DMS 273 (cell line): ENCODE results near the gene NR1I3.
"Not testable (repeated sequence)": the region's sequence is repeated elsewhere in the genome, so short reads cannot be mapped to it uniquely, and the experiment has no call there.

Experiments used
- DNase-seq: peaks from one replicate; lab custom pipeline; 2025; ENCODE audit not compliant: unreplicated experiment; lab: John Stamatoyannopoulos, UW

Gene NR1I3

DNA sequence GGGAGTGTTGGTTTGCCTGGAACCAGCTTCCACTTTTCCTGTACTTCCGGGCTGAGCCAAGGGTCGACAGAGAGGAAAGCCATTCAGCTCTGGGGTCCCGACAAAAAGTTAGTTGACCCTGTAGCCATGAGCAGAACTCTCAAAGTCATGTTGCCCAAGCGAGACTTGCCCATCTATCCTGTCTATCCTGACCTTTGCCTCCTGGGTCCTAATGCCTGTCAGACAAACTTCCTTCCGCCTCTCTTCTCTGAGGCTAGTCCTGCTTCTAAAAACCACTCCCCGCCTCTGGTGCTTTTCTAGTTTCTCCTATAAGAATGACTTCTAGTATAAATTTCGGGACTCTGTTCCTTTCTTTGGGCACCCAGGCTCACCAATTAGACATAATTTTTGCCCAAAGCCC lies 12.8 kb upstream of the NR1I3 start:
- no peak for DNase-seq

- DNase-seq, result not testable (repeated sequence)
These were observed 12.1 kb upstream of the NR1I3 start for GRCh38 chr1:161250100-161250499.

DNA sequence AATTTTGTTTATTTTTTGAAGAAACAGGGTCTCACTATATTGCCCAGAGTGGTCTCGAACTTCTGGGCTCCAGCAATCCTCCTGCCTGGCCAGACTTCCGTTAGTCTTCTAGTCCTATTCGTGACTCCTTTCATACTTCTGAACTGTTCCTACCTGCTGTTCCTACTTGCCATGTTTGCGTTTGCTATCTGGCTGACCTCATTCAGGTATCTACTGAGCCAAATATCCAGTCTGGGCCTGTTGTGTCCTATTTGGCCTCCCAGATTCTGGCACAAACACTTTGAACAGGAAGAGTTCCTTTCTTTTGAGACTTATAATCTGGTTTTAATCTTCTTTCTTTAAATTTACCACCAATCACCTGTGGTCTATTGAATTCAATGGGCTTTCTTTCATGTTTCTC lies 6.9 kb upstream of the NR1I3 start:
- DNase-seq, result no peak

- no peak for DNase-seq
These were observed 4.3 kb upstream of the NR1I3 start for GRCh38 chr1:161242313-161242712.

GRCh38 chr1:161241682-161242081 lies 3.7 kb upstream of the NR1I3 start:
- DNase-seq, result no peak

DNA sequence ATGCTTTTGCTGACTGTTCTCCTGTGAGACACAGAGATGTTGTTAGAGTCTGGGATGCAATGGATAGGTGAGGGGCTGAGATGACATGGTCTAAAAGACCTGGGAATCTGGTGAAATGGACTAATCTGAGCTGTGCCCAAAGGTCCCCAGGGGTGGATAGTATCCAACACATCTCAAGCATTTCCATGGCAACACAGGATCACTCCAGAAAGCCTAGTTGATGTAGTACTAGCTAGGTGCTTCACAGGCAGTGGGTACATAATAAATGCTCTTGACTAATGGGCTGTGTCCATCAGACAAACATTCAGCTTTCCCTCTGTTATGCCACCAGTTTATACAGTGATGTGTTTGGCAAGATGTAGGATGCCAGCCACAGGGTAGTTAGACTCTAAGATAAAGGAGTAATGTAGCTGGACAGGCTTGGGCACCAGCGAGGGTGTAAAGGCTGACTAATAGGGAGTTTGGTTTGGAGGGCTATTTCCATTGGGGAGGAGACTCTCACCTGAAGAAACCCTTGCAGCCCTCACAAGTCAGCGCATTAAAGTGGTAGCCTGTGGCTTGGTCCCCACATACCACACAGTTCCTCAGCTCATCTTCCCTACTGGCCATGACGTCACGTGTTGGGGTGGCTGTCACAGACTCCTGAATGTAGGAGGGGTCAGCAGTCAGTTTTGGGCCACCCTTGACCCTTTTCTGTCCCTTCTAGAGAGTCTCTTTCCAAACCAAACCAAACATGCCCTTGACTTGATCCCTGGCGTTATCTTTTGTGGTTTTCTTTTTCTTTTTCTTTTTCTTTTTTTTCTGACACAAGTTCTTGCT lies 1.8 kb downstream of the NR1I3 start:
- DNase-seq, result no peak

GRCh38 chr1:161233102-161233501 lies 4.9 kb downstream of the NR1I3 start:
- DNase-seq, result no peak

GRCh38 chr1:161230762-161231161 lies 7.2 kb downstream of the NR1I3 start:
- no peak for DNase-seq

GRCh38 chr1:161229896-161230295 lies 8.1 kb downstream of the NR1I3 start:
- DNase-seq, result peak; percentile 28

GRCh38 chr1:161228032-161228431 lies 10.0 kb downstream of the NR1I3 start:
- DNase-seq, result no peak

DNA sequence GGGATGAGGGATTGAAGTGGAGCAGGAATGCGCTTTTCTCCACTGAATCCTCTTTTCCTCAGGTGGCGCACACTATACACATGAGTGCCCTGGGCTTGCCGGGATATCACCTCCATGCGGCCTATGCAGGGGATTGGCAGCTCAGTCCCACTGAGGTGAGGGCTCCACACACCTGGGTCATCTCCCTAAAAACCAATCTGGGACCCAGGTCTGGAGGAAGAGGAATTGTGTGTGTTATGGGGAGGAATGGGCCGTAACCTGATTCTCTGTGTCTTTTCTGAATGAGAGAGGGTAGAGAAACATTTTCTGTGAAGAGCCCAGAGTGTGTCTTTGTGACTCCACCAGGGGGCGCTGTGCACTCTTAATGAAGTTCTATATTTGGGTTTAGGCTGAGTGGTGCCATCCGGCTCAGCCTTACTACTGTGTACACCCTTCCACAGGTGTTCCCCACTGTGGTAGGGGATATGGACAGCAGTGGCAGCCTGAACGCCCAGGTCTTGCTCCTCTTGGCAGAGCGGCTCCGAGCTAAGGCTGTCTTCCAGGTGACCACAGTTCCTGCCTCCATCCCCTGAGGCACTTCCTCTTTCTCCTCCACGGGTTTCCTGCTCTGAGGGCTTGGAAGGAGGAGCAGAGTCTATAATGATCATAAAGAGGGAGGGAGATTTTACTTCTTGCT lies 10.7 kb downstream of the NR1I3 start:
- DNase-seq, result peak; percentile 90

DNA sequence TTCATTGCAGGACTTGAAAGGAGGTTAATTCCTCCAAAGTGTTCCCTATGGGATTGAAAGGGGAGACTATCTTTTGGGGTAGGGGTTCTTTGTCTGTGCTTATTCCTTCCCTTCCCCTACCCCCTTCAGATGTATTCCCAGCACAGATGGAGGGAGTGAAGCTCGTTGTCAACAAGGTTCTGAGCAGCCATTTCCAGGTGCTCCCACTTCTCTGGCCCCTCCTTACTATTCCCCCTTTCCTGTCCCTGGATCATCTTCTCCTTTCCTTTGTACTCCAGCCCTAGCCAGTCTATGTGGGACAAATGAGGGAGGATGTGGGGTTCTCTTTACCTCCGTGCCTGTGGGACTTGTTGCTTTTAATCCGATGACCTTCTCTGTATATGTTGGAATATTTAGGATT lies 11.2 kb downstream of the NR1I3 start:
- DNase-seq, result peak; percentile 58

- no peak for DNase-seq
These were observed 11.7 kb downstream of the NR1I3 start for GRCh38 chr1:161226320-161226711.

GRCh38 chr1:161225534-161226319 lies 12.3 kb downstream of the NR1I3 start, which contains the start of gene TOMM40L:
TSS of gene TOMM40L (plus strand) at chr1:161226060. CDS start at chr1:161226490, 430 bp downstream.
- peak; percentile 99 for DNase-seq

DNA sequence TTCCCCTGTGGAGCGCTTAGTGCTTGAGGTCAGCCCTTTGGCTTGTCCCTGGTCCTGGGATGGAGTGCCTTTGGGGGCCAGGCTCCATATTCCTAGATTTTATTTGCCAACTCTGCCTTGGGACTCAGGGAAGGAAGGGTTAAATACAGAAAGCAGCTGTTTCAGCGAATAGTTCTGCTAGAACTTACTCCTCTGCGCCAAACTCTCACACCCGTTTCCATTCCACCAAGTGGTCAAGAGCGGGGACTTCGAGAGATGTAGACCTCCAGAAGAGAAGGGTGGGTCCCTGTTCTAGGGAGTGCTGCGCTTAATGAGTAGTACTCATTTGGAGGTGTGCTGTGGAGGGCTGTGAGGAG lies 12.8 kb downstream of the NR1I3 start:
- no peak for DNase-seq

- not testable (repeated sequence) for DNase-seq
These were observed 13.3 kb downstream of the NR1I3 start for GRCh38 chr1:161224695-161225087.

GRCh38 chr1:161223805-161224694 lies 14.0 kb downstream of the NR1I3 start:
- no peak for DNase-seq

GRCh38 chr1:161222175-161223019 lies 15.6 kb downstream of the NR1I3 start:
- DNase-seq, result no peak

GRCh38 chr1:161220002-161220401 lies 18.0 kb downstream of the NR1I3 start:
- DNase-seq, result no peak
